Transverse colon (tissue), 3 donors: Measurements from ENCODE around the gene SLC34A1.

ENCODE experiments used
- CTCF ChIP-seq, 5 experiments: fragments of 200-600 bp in 3 of 5; fragments of 450-650 bp in 2 of 5; sonication (generic) in 3 of 5; IDR thresholded peaks; 1 replicate in 2 of 5; 2 replicates in 3 of 5; pipeline ENCODE4 v1.5.1; 2016 to 2017; ENCODE audit warnings: antibody characterized with exemption in 5 of 5, inconsistent platforms in 3 of 5, mild to moderate bottlenecking in 2 of 5, moderate library complexity in 1 of 5
- EP300 ChIP-seq: sonication (generic); formaldehyde crosslinking; IDR thresholded peaks from one replicate; pipeline ENCODE4 v1.6.1; 2017; ENCODE audit warnings: antibody characterized with exemption, low read depth
- POLR2A ChIP-seq: fragments of 450-650 bp; IDR thresholded peaks from one replicate; pipeline ENCODE4 v1.6.1; 2016; ENCODE audit warnings: antibody characterized with exemption, mild to moderate bottlenecking, moderate library complexity

DNA sequence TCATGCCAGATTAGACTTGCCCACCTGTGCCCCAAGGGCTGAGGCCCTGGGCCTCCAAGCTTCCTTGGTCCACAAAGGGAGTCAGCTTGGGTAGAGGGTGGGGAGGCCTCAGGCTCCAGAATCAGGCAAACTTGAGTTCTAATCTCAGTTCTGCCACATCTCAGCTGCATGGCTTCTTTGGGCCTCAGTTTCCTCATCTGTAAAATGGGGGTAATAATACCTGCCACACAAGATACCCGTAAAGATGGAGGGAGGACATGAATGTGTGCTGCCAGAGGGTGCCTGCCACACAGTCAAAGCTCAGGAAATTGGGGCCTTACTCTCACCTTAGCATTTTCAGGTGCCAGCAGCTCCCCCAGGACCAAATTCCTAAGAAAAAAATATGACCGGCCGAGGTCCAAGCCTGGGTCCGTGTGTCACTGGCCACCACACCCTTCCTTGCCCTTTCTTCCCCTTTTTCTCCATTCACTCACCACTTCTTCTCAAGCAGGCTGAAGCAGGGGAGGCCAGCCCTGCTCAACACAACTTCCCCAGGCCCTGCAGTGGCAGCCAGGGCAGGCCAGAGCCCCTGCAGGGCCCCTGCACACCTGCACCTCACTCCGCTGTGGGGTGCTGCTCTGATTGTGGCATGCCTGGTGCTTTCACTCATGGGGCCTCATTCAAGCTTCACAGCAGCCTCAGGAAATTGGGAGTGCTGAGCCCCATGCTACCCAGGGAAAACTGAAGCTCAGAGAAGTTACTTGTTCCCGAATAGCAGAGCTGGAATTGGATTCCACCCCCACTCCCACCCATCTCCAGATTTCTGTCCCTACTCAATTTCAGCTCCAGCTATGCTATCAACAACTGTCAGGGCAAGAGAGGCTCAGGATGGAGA, 22.6 kb upstream of the SLC34A1 start:
- TF ChIP-seq EP300 (no peak), CTCF (IDR thresholded peaks at IDR 0.05) (no peak), POLR2A (no peak)
